Left cardiac atrium (tissue), 4 donors: ENCODE measurements around the gene KCNMA1. TPM values are rescaled to one million over a fixed set of nuclear protein-coding genes. Genes with fewer than 3 reads are reported as not detected.
"Not testable (repeated sequence)": the region's sequence is repeated elsewhere in the genome, so short reads cannot be mapped to it uniquely, and the experiment has no call there.

ENCODE experiments used
- ATAC-seq, 2 donors: fragments of 200-7000 bp; cut with Tn5 transposase; one replicate each; pipeline ENCODE4 v1.9.1; 2020; ENCODE audit warnings: mild to moderate bottlenecking in 2 of 2, moderate library complexity in 2 of 2
- DNase-seq: peaks from one replicate; pipeline ENCODE4 v3.0.0-alpha.2; 2020
- intact Hi-C, 2 donors: fragments of 100-400 bp; cut with DNase I; formaldehyde crosslinking; loops; one replicate each; pipeline versions ENCODE4 v1.14.1 to v1.15.1; 2022 to 2023
- total RNA-seq, 2 donors: library from RNA; stranded (reverse); fragmentation: NEBNext Ultra II Directional; extraction: Animal tissue kit (Norgen Biotek cat#: 25700); gene quantifications; one replicate each; pipeline ENCODE4 v1.2.1, GENCODE V29; 2021
- donor health status: DM: no; HTN: yes; CAD: no.
- donor health status: DM: no; HTN: yes; CAD: no; lungs with severe emphysema.
- donor health status: DM: yes; HTN: yes; CAD: no.
- donor health status: Dilated cardiomyopathy.

KCNMA1 gene
- total RNA-seq, 2 donors from 2014 or later, result 4.1 to 5.3 TPM

DNA sequence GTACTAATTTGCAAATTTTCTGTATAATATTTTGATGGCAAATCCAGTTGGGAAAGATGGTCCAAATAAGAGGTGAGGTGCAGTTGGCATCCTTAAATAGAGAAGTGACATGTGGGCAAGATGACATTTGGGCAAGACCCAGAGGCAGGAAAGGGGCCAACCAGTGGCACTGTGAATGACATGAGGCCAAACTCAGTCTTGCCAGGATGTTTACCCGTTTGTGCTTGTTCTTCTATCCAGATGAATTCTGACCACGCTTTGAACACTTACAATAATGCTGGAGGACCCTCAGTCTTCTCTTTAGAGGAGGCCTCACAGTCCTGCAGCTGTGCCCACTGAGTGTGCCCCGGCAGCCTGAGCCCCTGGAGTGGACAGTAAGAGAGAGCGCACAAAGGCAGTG lies 45.1 kb downstream of the KCNMA1 start:
- ATAC-seq (no peak), DNase-seq (no peak)
- intact Hi-C loops, result no loop called here

- ATAC-seq (no peak), DNase-seq (no peak)
- intact Hi-C loops, result no loop called here
Measured at GRCh38 chr10:77591238-77591880, 46.2 kb downstream of the KCNMA1 start.

DNA sequence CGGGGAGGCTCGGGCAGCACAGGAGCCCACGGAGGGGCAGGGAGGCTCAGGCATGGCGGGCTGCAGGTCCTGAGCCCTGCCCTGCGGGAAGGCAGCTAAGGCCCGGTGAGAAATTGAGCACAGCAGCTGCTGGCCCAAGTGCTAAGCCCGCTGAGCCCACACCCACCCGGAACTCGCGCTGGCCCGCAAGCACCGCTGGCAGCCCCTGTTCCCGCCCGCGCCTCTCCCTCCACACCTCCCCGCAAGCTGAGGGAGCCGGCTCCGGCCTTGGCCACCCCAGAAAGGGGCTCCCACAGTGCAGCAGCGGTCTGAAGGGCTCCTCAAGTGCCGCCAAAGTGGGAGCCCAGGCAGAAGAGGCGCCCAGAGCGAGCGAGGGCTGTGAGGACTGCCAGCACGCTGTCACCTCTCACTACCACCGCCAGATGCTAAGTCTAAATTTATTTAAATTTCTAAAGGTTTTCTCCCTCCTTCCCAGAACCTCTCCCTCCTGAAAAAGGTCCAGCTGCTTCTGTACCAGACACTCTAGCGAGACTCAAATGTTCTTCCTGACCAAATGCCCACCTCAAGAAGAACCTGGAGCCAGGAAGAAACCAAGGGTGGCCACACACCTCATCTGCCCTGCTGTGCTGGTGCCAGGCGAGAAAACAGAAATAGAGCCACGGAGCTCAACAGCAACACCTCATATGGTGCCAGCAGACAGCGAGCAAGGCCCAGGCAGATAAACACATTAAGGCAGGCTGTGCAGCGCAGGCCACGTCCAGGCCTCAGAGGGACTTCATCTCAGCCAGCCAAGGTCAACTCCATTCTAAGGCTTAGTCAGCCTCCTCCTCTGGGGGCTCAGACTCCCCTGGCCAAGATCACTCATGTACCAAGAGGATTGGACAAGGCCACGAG lies 47.0 kb downstream of the KCNMA1 start:
- peak; percentile 52 to 82 for ATAC-seq
- intact Hi-C loops, result no loop called here

GRCh38 chr10:77589703-77590102 lies 47.9 kb downstream of the KCNMA1 start:
- intact Hi-C loops, DNase-seq, ATAC-seq: not testable (repeated sequence)

More for the DNA sequence above, 47.0 kb downstream of the KCNMA1 start:
- no peak for DNase-seq

DNA sequence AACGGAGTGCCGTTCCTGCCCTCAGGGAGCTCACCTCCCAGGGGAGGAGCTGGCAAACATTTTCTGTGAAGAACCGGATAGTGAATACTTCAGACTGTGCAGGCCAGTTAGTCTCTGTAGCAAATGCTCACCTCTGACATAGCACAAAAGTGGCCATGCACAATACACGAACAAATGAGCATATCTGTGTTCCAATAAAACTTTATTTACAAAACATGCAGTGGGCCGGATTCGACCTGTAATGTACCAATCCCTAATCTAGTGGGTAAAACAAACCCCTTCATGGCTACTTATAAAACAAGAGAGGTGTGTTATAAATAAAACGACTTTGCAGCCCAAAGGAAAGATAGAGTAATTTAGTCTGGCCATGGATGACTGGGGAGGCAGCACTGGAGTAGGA lies 48.7 kb downstream of the KCNMA1 start:
- no peak for DNase-seq
- no peak for ATAC-seq
- intact Hi-C loops, result no loop called here

GRCh38 chr10:77587416-77587790 lies 50.2 kb downstream of the KCNMA1 start:
- intact Hi-C loops, result no loop called here
- no peak for DNase-seq
- no peak for ATAC-seq

DNA sequence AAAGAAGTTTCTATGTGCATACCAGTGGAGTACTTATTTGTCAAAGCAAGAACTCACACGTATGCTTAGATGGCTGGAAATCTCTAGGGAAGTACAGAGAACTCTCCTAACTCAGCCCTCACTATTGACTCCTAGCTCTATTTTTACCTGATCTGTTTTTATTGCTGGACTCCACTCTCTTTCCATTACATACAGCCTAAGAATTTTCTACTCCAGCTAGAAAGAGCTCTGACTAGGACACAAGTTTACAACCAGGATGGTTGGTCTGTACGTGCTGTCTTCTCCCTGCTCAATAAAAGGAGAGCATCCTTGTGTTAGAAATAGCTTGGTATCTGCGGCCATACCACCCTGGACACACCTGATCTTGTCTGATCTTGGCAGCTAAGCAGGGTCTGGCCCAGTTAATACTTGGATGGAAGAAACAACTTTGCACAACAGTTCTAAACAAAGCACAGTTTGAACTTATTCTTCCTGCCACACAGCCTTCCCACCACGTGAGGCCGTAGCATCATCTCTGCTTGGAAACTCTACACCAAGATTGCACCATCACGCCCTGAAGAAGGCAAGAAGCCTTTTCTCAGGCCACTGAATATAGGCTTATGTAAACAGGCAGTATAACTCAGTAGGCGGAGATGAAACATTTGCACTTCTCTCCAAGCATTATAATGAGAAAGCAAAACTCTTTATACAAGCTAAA lies 50.7 kb downstream of the KCNMA1 start:
- intact Hi-C loops, result no loop called here
- no peak for ATAC-seq
- DNase-seq, result no peak

DNA sequence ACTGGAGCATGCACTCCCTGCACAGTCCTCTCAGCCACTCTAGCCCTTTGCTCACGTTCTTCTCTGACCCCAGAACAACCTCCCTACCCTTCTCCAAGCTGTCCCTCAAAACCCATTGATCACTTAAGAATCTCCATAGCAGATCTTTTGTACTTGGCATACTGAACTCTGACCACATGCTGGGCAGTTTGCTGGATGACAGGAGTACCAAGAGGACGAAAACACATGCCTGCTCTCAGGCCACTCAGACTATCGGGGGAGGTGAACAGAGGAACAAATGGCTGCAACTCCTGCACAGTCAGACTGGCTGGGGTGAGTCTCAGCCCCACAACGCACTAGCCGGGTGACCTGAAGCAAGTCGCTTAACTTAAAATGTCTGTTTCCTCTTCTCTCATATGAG lies 52.7 kb downstream of the KCNMA1 start:
- ATAC-seq, result no peak
- no peak for DNase-seq
- intact Hi-C loops, result no loop called here

DNA sequence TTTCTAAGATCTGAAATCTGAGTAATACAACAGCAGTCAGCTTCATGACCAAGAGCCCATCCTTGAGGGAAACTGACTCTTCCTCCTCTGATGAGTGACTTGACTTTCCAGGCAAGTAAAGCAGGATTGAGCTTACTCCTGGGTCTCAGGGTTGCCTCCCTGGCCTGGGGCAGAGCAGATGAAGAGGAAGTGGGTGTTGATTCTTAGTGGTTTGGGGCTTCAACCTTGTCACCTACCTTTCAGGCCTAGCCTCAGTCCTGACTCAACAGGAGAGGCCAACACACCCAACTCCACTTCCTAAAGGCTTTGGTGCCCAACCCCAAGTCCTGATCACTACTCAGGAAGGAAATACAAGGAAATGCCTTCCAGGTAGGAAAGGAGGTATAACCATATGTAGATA lies 54.1 kb downstream of the KCNMA1 start:
- intact Hi-C loops, result no loop called here
- ATAC-seq, result no peak
- no peak for DNase-seq

GRCh38 chr10:77582710-77583115 lies 54.9 kb downstream of the KCNMA1 start:
- peak in 1 of 2 donors; percentile 38 for ATAC-seq
- intact Hi-C loops, result no loop called here

GRCh38 chr10:77581738-77582137 lies 55.9 kb downstream of the KCNMA1 start:
- ATAC-seq, result no peak
- DNase-seq, result no peak
- intact Hi-C loops, result no loop called here

More at GRCh38 chr10:77582710-77583115, 54.9 kb downstream of the KCNMA1 start:
- no peak for DNase-seq

DNA sequence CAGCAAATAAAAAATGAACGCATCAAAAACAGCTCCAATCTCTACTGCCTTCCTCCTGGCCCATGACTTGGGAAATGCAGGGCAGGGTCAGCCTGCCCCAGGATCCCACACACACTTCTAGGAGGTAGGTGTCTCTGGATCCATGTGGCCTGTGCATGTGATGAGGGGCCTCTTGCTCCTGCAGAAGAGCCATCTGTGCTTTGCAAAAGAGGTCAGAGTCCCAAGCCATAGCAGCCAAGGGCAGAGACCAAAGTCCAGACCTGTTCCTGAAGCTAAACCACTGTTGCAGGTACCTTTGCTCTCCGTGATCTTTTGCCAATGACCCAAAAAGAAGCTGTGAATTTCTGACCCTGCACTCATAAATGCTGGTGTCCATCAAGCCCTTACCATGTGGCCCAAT lies 57.1 kb downstream of the KCNMA1 start:
- ATAC-seq, result no peak
- intact Hi-C loops, result no loop called here
- no peak for DNase-seq

- intact Hi-C loops, result no loop called here
- DNase-seq (no peak), ATAC-seq (no peak)
Measured at GRCh38 chr10:77578583-77579227, 58.9 kb downstream of the KCNMA1 start.

DNA sequence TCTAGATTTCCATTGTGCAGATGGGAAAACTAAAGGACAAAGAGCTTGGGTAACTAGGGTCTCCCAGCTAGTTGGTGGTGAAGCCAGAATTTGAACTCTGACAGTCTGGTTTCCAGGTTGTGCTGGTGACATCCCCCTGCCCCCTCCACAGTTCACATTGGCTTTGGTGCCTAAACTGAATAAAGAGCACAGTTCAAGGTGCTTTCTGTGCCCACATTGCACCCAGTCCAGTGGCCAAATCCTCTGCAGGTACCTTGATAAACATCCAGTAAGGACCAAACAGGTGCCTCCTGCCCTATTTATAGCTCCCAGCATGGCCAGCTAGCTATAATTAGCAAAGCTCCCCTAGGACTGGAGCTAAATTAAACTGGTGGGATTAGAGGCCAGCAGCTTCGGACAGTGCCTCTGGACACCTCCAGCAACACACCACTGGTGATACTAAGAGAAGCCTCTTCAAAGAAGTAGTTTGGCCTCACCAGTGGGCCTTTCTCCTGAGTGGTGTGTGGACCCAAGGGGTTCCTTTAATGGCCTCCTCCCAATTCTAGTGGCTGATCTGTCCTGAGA lies 59.9 kb downstream of the KCNMA1 start:
- no peak for DNase-seq
- peak in 1 of 2 donors; percentile 41 for ATAC-seq
- intact Hi-C loops, result no loop called here

GRCh38 chr10:77576444-77577032 lies 61.1 kb downstream of the KCNMA1 start:
- ATAC-seq (no peak), DNase-seq (no peak)
- intact Hi-C loops, result no loop called here

- ATAC-seq, result no peak
- intact Hi-C loops, result no loop called here
- DNase-seq, result no peak
Measured at GRCh38 chr10:77576007-77576367, 61.6 kb downstream of the KCNMA1 start.

DNA sequence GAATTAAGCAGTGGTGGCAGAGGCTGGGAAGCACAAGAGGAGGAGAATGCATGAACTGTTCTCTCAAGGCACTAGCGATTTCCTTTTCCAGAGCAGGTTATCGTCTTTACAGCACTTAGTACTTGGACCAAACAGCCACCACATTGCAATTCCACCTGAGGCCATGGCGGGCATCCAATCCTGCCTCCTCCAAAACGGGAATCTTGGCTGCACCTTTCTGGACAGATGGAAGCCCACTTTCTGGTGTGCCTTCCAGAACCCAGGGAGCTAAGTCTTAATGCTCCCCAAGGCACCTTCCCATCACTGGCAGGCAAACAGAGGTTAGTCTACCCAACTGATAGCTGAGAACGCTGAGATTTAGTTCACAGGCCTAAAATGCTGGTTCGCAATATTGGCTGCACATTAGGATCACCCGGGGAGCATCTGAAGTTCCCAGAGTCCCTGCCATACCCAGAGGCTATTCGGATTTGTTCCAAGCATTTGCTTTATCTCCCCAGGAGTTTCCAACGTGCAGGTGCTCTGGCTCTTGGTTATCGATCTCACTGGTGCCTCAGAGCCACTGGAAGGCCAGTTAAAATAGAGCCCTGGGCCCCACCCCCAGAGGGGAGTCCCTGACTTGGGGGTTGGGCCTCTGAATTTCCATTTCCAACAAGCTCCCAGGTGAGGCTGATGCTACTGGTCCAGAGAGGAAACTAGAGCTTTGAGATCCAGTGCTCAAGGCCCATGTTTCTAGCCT lies 62.2 kb downstream of the KCNMA1 start:
- intact Hi-C loops, result no loop called here
- DNase-seq (no peak), ATAC-seq (no peak)

DNA sequence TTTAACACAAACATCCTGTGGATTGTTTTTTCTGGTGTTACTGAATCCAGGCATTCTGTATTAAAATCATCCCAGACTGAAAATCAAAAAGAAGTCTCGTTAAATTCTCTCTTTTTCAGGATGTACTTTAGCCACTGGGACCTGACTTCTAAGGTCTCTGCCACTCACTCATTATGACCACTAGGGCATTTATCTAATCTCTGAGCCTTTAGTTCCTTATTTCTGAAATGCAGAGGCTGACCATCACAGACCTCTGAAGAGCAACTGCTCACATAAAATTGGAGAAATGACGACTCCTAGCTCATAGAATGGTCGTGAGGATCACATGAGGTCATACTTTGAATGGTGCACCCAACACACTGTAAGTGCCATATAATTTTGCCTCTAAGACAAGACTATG lies 63.2 kb downstream of the KCNMA1 start:
- ATAC-seq (no peak), DNase-seq (no peak)
- intact Hi-C loops, result no loop called here
